Mesenchymal stem cell (in vitro differentiated cells and primary cell): Measurements from ENCODE around the gene AMMECR1.

Experiments used
- DNase-seq: peaks from one replicate; pipeline ENCODE4 v3.0.0-alpha.2; 2013
- H2AFZ ChIP-seq: one replicate; pipeline ENCODE4 v1.6.1; 2013; ENCODE audit warnings: low read depth, mild to moderate bottlenecking, control low read depth, inconsistent platforms, low read length, moderate library complexity
- H2AK5ac ChIP-seq: 2 replicates; pipeline ENCODE4 v1.6.1; 2013; ENCODE audit warnings: low read length, moderate library complexity, mild to moderate bottlenecking, inconsistent platforms; ENCODE audit not compliant: severe bottlenecking
- H2BK120ac ChIP-seq: one replicate; pipeline ENCODE4 v1.6.1; 2013; ENCODE audit warnings: low read depth, mild to moderate bottlenecking, inconsistent platforms, low read length, moderate library complexity
- H2BK12ac ChIP-seq, 2 experiments: one replicate each; pipeline ENCODE4 v1.6.1; 2013; ENCODE audit warnings: inconsistent platforms in 2 of 2, low read length in 2 of 2, mild to moderate bottlenecking in 2 of 2, moderate library complexity in 2 of 2, control low read depth in 1 of 2
- H2BK15ac ChIP-seq: one replicate; pipeline ENCODE4 v1.6.1; 2013; ENCODE audit warnings: mild to moderate bottlenecking, low read depth, inconsistent platforms; ENCODE audit not compliant: poor library complexity, severe bottlenecking
- H2BK5ac ChIP-seq: 2 replicates; pipeline ENCODE4 v1.6.1; 2013; ENCODE audit warnings: low read depth, mild to moderate bottlenecking, low read length, control low read depth, inconsistent platforms; ENCODE audit not compliant: poor library complexity, severe bottlenecking
- H3K14ac ChIP-seq, 2 experiments: one replicate each; pipeline ENCODE4 v1.6.1; 2013; ENCODE audit warnings: inconsistent platforms in 2 of 2, low read length in 2 of 2, control low read depth in 1 of 2, mild to moderate bottlenecking in 1 of 2, moderate library complexity in 1 of 2
- H3K18ac ChIP-seq, 2 experiments: one replicate each; pipeline ENCODE4 v1.6.1; 2013; ENCODE audit warnings: inconsistent platforms in 2 of 2, low read length in 2 of 2, control low read depth in 1 of 2, low read depth in 1 of 2, mild to moderate bottlenecking in 1 of 2
- H3K23ac ChIP-seq, 2 experiments: one replicate each; pipeline ENCODE4 v1.6.1; 2013; ENCODE audit warnings: inconsistent platforms in 2 of 2, low read length in 2 of 2, mild to moderate bottlenecking in 2 of 2, moderate library complexity in 2 of 2, control low read depth in 1 of 2
- H3K27ac ChIP-seq: 2 replicates; pipeline ENCODE4 v1.5.1; 2013; ENCODE audit warnings: mild to moderate bottlenecking, moderate library complexity, low read length, control low read depth, inconsistent platforms; ENCODE audit not compliant: poor library complexity, severe bottlenecking
- H3K27me3 ChIP-seq, 2 experiments: 2 replicates each; pipeline versions ENCODE4 v1.6.1 to v1.7.0; 2013; ENCODE audit warnings: low read length in 2 of 2, mild to moderate bottlenecking in 2 of 2, moderate library complexity in 2 of 2, control low read depth in 1 of 2, inconsistent platforms in 1 of 2; ENCODE audit not compliant: control insufficient read depth in 1 of 2, insufficient read depth in 1 of 2
- H3K36me3 ChIP-seq, 2 experiments: 2 replicates each; pipeline versions ENCODE4 v1.6.1 to v1.7.0; 2013; ENCODE audit warnings: low read length in 2 of 2, control low read depth in 1 of 2, inconsistent platforms in 1 of 2, low read depth in 1 of 2, mild to moderate bottlenecking in 1 of 2; ENCODE audit not compliant: insufficient read depth in 2 of 2, control insufficient read depth in 1 of 2
- H3K4ac ChIP-seq, 2 experiments: one replicate each; pipeline ENCODE4 v1.6.1; 2013; ENCODE audit warnings: inconsistent platforms in 2 of 2, low read length in 2 of 2, mild to moderate bottlenecking in 2 of 2, moderate library complexity in 2 of 2, control low read depth in 1 of 2, low read depth in 1 of 2
- H3K4me1 ChIP-seq: 2 replicates; pipeline ENCODE4 v1.6.1; 2013; ENCODE audit warnings: low read depth, low read length, control low read depth; ENCODE audit not compliant: control insufficient read depth, insufficient read depth
- H3K4me2 ChIP-seq: 2 replicates; pipeline ENCODE4 v1.6.1; 2013; ENCODE audit warnings: low read length, mild to moderate bottlenecking, inconsistent platforms; ENCODE audit not compliant: poor library complexity, severe bottlenecking
- H3K4me3 ChIP-seq, 2 experiments: 2 replicates each; pipeline versions ENCODE4 v1.5.1 to v1.7.0; 2013; ENCODE audit warnings: low read length in 2 of 2, mild to moderate bottlenecking in 2 of 2, control low read depth in 1 of 2, low read depth in 1 of 2; ENCODE audit not compliant: insufficient read depth in 1 of 2
- H3K79me1 ChIP-seq: replicated peaks from 2 replicates; pipeline ENCODE4 v1.6.1; 2013; ENCODE audit warnings: mild to moderate bottlenecking, control low read depth, low read length, inconsistent platforms; ENCODE audit not compliant: poor library complexity, severe bottlenecking
- H3K9ac ChIP-seq: 2 replicates; pipeline ENCODE4 v1.7.0; 2013; ENCODE audit warnings: mild to moderate bottlenecking, low read length, moderate library complexity
- H3K9me3 ChIP-seq: 2 replicates; pipeline ENCODE4 v1.7.0; 2013; ENCODE audit warnings: mild to moderate bottlenecking, low read length; ENCODE audit not compliant: control insufficient read depth
- H4K8ac ChIP-seq: one replicate; pipeline ENCODE4 v1.6.1; 2013; ENCODE audit warnings: inconsistent platforms, mild to moderate bottlenecking, low read length, moderate library complexity
- H4K91ac ChIP-seq: one replicate; pipeline ENCODE4 v1.6.1; 2013; ENCODE audit warnings: mild to moderate bottlenecking, low read length, inconsistent platforms
- WGBS: methylation state at CpG from one replicate; pipeline ENCODE4 v1.1.7; 2013; ENCODE audit warnings: mixed read lengths; 5-methylcytosine and 5-hydroxymethylcytosine counted together

AMMECR1 gene

DNA sequence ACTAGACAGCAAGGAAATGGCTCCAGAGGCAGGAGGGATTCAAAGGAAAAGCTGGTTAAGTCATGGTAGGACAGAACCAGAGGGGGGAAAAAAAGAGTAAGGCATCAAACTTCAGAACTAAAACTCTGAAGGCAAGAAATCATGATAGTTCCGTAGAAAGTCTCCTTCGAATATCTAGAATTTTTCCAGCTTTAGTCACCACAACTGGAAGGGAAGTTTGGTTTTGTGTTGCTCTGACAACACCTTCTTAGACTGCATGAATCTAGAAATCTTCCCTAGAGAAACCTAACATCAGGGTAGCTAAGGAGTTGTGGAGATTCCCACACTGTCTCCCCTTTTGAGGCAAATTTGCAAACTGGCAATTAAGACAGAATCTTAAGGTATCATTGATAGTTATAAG is 33.7 kb downstream of the AMMECR1 start:
- no peak overlapping the region for H2BK15ac ChIP-seq
- no peak overlapping the region for H2AFZ ChIP-seq
- H3K36me3 ChIP-seq, result no peaks in the 10 kb centered on the region
- H4K8ac ChIP-seq, result no peak overlapping the region
- H2BK120ac ChIP-seq, result no peak overlapping the region
- H3K27ac ChIP-seq, result peak overlapping the region; percentile 43
- no peak overlapping the region for H3K23ac ChIP-seq
- H3K14ac ChIP-seq, result no peak overlapping the region
- H3K79me1 ChIP-seq, result no peaks in the 10 kb centered on the region
- peak; percentile 89 for DNase-seq
- H3K18ac ChIP-seq, result no peak overlapping the region
- H3K4me3 ChIP-seq, result no peak overlapping the region
- no peak overlapping the region for H2BK5ac ChIP-seq
- no CpG with 5 or more reads among the region's 2 CpGs for WGBS
- no peak overlapping the region for H2AK5ac ChIP-seq
- no peak overlapping the region for H4K91ac ChIP-seq
- no peaks in the 10 kb centered on the region for H3K4me1 ChIP-seq
- H2BK12ac ChIP-seq, result no peak overlapping the region
- H3K4ac ChIP-seq, result no peak overlapping the region
- no peak overlapping the region for H3K4me2 ChIP-seq
- H3K9ac ChIP-seq, result peak overlapping the region; percentile 61
- no peaks in the 10 kb centered on the region for H3K27me3 ChIP-seq
- H3K9me3 ChIP-seq, result no peaks in the 10 kb centered on the region

DNA sequence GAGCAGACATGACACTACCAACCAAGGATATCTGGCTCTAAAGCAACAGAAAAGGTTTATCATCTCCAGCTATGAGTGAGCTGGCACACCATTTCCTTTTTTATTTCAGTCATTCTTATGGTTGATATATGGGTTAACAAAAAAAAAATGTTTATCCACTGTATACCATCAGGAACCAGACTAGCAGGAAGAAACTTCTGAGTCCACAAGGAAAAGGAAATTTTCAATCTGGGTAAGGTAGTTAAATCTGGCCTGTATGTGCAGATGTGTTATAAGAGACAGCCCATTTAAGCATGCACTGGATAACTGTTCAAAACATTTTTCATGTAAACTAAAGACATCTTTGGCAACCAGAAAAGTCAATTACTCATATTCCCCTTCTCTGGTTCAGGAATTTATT is 35.0 kb downstream of the AMMECR1 start:
- no peak overlapping the region for H2BK15ac ChIP-seq
- no peak overlapping the region for H3K18ac ChIP-seq
- H2AK5ac ChIP-seq, result no peak overlapping the region
- DNase-seq, result no peak
- H2BK120ac ChIP-seq, result no peak overlapping the region
- peak overlapping the region; percentile 61 for H3K9ac ChIP-seq
- no peaks in the 10 kb centered on the region for H3K4me1 ChIP-seq
- no peaks in the 10 kb centered on the region for H3K27me3 ChIP-seq
- H3K4me2 ChIP-seq, result no peak overlapping the region
- no peak overlapping the region for H3K27ac ChIP-seq
- no peak overlapping the region for H4K91ac ChIP-seq
- H2AFZ ChIP-seq, result no peak overlapping the region
- no peak overlapping the region for H3K4me3 ChIP-seq
- no peaks in the 10 kb centered on the region for H3K9me3 ChIP-seq
- no peak overlapping the region for H3K4ac ChIP-seq
- H2BK5ac ChIP-seq, result no peak overlapping the region
- no peak overlapping the region for H4K8ac ChIP-seq
- H3K79me1 ChIP-seq, result no peaks in the 10 kb centered on the region
- H3K14ac ChIP-seq, result no peak overlapping the region
- no peak overlapping the region for H2BK12ac ChIP-seq
- H3K23ac ChIP-seq, result no peak overlapping the region
- no peaks in the 10 kb centered on the region for H3K36me3 ChIP-seq

DNA sequence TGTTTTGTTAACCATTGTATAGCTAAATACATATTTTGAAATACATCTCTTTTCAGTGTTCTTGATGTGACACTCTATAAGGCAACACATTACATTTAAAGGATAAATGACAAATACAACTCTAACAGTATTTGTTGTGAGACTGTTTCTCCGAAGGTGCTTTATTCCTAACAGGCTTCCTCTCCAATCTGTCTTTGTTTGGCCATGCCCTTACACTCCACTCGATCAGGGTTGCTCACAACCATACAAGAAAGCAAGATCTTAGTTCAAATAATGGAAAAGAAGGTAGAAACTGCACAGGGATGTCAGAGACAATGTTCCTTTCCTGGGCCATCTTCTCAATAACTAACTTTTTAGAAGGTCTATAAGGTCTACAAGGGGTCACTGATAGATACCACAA is 36.5 kb downstream of the AMMECR1 start:
- H3K27me3 ChIP-seq, result peaks cover 0 to 4% of the 10 kb centered on the region in 2 experiments

DNA sequence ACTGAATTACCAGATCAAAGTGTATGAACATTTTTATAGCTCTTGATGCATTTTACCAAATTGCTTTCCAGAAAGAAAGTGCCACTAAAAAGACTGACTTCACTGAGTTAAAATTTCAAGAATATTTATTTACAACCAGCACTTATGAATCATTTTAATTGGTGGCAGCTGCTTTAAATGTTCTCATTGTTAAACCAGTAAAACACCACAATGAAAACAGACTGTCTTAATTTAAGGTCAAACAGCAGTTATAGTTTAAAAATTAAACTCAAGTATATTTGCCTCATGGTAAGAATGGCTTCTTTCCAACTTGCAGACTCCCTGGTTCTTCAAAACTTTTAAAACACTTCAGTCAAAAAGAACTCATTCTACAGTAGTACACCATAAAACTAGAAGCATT is 36.9 kb downstream of the AMMECR1 start:
- no peak overlapping the region for H4K91ac ChIP-seq
- H2BK12ac ChIP-seq, result no peak overlapping the region
- H3K4ac ChIP-seq, result no peak overlapping the region
- no peak for DNase-seq
- no peaks in the 10 kb centered on the region for H3K4me1 ChIP-seq
- no peak overlapping the region for H3K23ac ChIP-seq
- H3K18ac ChIP-seq, result no peak overlapping the region
- peaks cover 0 to 4% of the 10 kb centered on the region in 2 experiments for H3K27me3 ChIP-seq
- H2AFZ ChIP-seq, result no peak overlapping the region
- H3K4me3 ChIP-seq, result no peak overlapping the region
- H3K36me3 ChIP-seq, result no peaks in the 10 kb centered on the region
- H2BK120ac ChIP-seq, result no peak overlapping the region
- H3K79me1 ChIP-seq, result no peaks in the 10 kb centered on the region
- no peak overlapping the region for H2BK15ac ChIP-seq
- H3K27ac ChIP-seq, result no peak overlapping the region
- no peak overlapping the region for H2BK5ac ChIP-seq
- H4K8ac ChIP-seq, result no peak overlapping the region
- no peak overlapping the region for H2AK5ac ChIP-seq
- peak overlapping the region; percentile 48 for H3K9ac ChIP-seq
- H3K9me3 ChIP-seq, result no peaks in the 10 kb centered on the region
- H3K14ac ChIP-seq, result no peak overlapping the region
- no peak overlapping the region for H3K4me2 ChIP-seq

More for the DNA sequence above, 36.5 kb downstream of the AMMECR1 start:
- no peak overlapping the region for H3K4me2 ChIP-seq
- H3K18ac ChIP-seq, result no peak overlapping the region
- no peak overlapping the region for H2BK5ac ChIP-seq
- H3K23ac ChIP-seq, result no peak overlapping the region
- no peaks in the 10 kb centered on the region for H3K9me3 ChIP-seq
- WGBS, result 100% methylated on average over 1 of the region's 2 CpGs
- H3K4ac ChIP-seq, result no peak overlapping the region
- H4K8ac ChIP-seq, result no peak overlapping the region
- no peak overlapping the region for H2AFZ ChIP-seq
- H2AK5ac ChIP-seq, result no peak overlapping the region
- peak overlapping the region; percentile 34 for H3K9ac ChIP-seq
- H3K27ac ChIP-seq, result peak overlapping the region; percentile 35
- H2BK120ac ChIP-seq, result no peak overlapping the region
- no peaks in the 10 kb centered on the region for H3K36me3 ChIP-seq
- H2BK12ac ChIP-seq, result no peak overlapping the region
- H3K79me1 ChIP-seq, result no peaks in the 10 kb centered on the region
- no peak overlapping the region for H2BK15ac ChIP-seq
- no peaks in the 10 kb centered on the region for H3K4me1 ChIP-seq
- H4K91ac ChIP-seq, result no peak overlapping the region
- no peak for DNase-seq
- H3K4me3 ChIP-seq, result no peak overlapping the region
- H3K14ac ChIP-seq, result no peak overlapping the region
